Medulla oblongata (tissue), 1 donor: ENCODE measurements around the gene SMYD5.

Source experiments
- DNase-seq: peaks from one replicate; pipeline ENCODE4 v3.0.0-alpha.2; 2015; ENCODE audit errors: extremely low spot score

The SMYD5 gene

DNA sequence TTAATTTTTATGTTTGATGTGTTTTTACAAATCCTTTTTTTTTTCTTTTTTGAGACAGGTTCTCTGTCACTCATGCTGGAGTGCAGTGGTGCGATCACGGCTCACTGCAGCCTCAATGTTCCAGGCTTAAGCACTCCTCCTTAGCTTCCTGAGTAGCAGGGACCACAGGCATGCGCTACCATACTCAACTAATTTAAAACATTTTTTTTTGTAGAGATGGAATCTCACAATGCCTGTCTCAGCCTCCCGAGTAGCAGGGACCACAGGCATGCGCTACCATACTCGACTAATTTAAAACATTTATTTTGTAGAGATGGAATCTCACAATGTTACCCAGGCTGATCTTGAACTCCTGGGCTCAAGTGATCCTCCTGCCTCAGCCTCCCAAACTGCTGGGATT, 8.4 kb upstream of the SMYD5 start:
- DNase-seq, result no peak

DNA sequence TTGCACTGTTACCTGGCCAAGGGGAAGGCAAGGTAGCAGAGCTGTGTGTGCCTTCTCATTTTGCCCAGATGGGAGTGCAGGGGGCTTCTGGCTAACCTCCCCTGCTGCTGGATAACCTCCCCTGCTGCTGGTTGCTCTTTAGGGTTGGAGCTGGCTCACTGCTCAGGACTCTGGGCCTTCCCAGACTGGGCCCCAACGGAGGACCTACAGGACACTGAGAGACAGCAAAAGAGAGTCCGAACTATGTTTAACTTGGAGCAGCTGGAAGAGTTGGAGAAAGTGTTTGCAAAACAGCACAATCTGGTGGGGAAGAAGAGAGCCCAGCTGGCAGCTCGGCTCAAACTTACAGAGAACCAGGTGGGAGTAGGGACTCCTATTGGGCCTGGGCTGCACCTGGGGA, 5.8 kb upstream of the SMYD5 start:
- no peak for DNase-seq

DNA sequence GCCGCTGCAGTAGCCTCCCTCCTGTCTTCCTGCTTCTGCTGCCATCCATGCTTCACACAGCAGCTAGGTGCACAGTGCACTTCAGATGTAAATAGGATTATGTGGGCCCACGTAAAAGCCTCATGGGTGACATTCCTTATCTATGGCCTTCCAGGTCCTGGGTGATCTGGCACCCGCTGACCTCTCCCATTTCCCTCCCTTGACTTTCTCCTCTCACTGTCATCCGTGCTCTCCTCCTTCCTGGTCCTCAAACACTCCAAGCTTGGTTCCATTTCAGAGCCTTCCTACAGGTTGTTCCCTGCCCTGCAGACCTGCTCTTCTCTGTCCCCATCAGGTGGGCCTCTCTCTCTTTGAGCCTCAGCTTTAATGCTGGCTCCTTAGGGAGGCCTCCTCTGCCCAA, 4.0 kb upstream of the SMYD5 start:
- DNase-seq, result no peak

DNA sequence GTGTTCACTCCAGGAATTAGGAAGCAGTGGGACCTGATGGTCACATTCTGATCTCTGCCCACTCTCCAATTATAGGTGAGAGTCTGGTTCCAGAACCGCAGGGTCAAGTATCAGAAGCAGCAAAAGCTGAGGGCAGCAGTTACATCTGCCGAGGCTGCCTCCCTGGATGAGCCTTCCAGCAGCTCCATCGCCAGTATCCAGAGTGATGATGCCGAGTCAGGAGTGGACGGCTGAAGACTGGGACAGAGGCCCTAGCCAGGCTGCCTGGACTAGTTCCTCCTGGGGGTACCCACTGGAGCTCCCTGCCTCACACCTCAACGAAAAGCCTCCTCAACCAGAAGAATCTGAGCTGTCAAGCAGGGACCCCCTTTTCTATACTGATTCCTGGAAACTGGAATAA, 3.3 kb upstream of the SMYD5 start:
- DNase-seq, result no peak

DNA sequence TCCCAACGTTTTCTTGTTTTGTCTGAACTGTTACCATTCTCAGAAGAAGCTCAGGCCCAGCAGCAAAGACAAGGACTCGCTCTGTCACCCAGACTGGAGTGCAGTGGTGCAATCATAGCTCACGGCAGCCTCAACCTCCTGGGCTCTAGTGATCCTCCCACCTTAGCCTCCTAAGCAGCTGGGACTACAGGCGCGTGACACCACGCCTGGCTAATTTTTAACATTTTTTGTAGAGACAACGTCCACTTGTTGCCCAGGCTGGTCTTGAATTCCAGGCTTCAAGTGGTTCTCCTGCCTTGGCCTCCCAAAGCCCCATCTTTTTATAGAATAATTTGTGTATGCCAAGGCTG, 2.0 kb upstream of the SMYD5 start:
- no peak for DNase-seq

DNA sequence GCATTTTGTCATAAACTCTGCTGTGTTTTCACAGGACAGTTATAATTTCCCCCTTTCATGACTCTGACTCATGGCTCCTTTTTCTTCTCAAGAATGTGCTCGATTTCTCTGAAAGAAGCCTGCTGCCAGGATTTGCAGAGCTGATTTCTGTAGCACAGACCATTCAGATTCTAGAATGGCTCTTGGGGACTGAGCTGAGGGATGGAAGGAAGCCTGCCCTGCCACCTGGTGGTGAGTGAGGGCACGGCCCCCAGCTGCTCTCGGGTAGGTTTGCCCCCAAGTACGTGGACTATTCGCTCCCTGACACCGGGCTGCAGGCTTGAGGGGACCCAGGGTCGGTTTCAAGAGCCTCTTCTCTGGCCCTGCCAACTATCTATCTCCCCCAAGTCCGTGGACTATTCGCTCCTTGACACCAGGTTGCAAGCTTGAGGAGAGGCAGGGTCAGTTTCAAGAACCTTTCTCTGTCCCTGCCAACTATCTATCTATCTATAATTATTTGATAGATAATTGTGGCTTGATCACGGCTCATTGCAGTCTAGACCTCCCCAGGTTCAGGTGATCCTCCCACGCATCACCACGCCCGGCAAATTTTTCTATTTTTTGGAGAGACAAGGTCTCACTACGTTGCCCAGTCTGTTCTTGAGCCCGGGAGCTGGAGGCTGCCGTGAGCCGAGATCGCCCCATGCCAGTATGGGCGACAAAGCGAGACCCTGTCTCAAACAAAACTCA, 1.4 kb upstream of the SMYD5 start:
- peak; percentile 74 for DNase-seq

DNA sequence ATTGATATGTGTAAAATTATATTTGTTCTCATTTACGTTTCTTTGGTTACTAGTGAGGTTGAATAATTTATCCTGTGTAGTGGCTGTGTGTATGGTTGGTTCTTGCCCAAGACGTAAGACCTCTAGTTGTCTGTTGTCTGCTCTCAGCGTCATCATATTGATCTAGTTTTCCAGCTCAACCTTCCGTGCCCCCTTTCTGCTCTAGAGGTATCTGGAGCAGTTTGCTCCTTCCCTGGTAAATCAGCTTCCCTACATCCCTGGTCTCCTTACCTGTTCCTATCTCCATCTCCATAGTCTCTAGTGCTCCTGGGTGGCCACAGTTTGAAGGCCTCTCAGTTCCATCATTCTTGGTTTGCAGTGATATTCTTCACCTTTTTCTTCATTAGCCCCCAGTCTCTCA, 1.2 kb downstream of the SMYD5 start:
- DNase-seq, result no peak

DNA sequence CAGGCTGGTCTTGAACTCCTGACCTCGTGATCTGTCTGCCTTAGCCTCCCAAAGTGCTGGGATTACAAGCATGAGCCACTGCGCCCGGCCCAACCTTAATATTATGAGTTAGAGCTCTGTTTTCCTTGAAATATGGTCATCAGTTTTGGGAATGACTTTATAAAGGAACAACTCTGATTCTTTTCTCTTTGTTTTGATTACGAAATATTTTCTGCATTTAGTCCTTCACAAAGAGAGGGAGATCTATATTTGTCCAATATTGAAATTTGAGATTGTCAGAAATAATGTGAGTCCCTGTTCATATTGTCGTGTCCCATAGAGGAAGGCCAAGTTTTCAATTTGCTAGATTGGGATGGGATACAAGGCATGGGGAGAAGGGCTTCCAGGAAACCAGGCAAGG, 3.1 kb downstream of the SMYD5 start:
- DNase-seq, result no peak

DNA sequence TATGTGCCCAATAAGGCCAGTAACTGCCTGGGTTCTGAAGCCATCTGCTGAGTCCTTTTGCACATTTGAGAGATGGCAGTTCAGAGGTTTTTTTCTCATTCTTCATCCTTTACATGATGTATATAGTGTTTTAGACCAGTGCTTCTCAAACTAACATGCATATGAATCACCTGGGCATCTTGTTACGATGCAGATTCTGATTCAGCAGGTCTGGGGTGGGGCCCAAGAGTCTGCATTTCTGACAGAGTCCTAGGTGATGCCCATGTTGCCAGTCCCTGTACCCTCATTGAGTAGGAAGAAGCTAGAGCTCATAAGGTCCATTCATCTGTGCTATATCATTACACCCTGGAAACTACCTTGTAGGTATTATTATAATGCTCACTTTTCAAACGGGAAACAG, 3.8 kb downstream of the SMYD5 start:
- no peak for DNase-seq

DNA sequence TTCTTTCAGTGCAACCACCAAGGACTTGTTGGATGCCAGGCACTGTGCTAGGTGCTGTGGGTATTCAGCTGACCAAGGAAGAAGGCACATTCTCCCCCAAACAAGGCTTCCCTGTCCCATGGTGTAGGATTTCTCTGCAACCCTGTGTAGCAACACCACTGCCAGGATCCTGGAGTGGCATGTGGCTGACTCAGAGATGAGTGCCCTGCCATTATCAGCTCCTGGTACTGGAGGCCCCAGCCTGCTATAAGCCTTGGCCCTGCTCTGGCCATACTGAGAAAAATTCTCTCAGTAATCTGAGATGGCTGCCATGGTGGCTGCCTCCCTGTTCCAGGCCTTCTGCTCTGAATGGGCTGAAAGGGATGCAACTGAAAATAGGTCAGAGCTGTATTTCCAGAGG, 4.3 kb downstream of the SMYD5 start:
- DNase-seq, result no peak

DNA sequence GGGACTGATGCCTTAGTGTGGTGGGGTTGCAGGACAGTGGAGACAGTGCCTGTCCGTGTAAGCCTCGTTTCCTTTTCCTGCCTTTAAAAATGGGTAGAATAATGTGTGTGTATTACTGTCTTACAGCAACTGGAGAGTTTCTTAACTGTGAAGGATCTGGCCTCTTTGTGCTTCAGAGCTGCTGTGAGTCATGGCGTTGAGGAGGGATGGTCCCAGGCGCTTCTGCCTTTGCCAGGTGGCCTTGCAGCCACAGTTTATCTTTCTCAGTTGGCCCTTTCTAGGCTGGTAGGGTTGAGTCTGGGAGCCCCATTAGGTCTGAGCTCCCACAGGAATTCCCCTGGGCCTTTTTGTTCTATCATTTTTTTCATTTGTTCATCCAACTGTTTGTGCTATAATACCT, 9.8 kb downstream of the SMYD5 start:
- no peak for DNase-seq

DNA sequence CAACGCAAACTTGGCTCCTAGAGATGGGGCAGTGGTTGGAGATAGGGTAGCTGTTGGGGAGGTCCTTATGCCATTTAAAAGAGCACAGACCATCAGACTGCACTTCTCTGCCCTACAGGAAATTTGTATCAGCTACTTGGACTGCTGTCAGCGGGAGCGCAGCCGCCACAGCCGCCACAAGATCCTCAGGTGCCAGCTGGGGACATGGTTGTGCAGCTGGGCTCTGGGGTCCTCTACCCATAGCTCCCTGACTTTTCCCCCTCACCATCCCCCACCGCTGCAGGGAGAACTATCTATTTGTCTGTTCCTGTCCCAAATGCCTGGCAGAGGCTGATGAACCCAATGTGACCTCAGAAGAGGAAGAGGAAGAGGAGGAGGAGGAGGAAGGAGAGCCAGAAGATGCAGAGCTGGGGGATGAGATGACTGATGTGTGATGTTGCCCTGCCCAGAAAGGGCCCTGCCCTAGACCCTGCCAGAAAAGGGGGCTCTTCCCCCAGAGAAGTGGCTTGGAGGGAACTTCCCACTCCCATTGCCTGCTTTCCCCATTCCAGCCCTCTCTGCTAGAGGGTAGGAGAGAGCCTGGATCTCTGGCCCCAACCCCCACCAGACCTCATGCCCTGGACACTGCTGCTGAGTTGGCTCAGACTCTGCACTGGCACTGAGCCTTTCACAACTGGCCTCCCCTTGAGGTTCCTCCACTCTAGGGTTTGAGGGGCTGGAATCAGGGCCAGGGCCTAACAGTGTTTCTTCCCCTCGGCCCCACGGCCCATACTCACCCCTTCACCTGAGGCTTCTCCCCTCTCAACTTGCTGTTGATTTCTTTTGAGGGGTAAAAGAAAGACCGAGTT, 11.7 kb downstream of the SMYD5 start:
- no peak for DNase-seq

DNA sequence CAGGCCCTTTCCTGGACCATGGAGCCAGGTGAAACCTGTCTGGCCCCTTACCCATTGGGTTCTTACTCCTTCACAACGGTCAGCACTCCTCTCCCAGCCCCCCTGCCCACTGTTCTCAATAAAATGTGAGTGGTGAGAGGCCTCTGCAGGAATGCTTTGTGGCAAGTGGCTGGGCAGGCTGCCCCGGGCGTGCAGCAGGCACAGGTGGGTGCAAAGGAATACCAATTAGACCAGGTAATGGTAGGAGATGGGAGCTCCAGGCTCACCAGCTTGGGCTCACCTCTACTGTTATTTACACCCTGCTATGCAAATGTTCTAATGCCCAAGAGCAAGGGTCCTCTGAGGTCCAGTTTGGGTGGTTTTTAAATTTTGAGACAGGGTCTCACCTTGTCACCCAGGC, 13.0 kb downstream of the SMYD5 start:
- DNase-seq, result no peak

DNA sequence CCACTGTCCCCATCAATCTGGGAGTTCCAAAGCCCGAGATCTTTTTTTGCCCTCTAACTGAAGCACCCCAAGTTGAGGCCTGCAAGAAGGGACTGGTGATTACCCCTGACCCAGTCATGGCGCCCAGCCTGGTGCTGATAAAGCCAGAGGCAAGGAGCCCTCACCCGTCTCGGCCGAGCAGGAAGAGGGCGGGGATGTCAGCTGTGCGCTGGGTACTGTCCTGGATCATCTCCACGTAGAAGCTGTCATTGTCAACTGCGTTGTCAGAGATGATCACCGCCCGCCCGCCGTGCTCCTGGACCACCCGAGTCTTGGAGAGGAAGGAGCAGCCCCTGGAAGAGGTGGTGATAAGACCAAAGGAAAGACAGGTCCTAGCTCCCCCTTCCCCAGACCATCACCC, 14.6 kb downstream of the SMYD5 start:
- no peak for DNase-seq

DNA sequence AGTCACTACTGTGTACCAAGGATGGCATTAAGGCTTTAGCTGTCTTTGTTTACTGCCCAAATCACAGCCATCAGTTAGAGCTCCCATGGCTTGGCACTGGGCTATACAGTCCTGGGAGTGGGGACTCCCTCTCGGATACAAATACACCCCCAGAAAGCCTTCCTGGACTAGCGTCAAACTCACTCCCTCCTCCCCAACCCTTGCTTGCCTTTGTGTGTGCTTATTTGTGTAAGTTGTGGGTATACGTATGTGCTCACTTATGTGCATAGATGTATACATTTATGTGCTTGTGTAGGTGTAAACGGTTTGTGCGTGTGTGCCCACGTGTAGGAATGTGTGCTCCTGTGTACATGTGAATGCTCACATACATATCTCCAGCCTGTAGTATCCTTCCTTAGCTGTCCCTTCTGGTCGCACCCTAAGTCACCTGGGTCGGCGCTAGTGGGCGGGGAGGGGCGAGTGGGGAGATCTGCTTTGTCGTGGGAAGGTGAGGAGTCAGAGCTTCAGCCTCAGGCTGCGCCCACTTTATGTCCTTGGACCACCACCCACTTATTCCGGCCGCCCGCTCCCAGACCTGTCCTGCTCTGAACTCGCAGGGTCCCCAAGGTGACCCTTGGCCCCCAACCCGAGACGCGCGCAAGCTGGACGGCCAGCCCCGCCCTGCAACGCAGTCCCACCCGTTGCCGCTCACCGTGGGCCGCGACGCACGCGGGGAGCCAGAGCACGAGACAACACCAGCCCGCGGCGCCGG, 18.5 kb downstream of the SMYD5 start:
- DNase-seq, result no peak

DNA sequence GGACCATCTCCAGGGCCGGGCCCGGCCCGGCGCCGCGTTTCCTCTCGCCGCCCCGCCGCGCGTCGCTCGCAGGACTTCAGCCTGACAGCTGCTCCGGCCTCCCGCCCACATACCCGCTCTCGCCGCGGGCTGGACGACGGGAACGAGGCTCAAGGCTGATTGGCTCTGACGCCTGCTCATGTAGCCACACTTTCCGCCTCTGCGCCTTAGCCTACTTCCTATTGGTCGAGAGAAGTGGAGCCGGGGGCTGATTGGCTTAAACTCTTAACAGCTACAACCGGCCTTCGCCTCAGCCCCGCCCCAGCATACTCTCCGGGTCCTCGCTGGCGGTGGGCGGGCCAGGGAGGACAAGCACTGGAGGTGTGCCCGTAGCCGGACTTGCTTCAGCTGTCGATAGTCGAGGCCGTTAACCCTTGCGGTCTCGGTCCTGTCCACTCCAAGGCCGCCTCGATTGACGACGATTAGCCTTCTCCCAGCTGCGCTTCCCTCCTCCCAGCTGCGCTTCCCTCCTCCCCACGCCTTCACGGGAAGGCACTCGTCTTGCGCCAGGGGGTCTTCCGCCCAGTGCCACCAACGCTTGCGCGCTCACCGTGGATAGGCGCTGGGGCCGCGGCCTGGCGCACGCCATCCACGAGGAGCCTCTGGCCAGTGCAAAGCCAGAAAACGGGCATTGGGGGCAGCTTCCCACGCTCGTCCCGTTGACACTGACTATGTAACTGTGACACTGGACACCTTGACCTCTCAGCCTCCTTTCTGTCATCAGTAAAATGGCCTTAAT, 19.3 kb downstream of the SMYD5 start, which contains the start of gene PRADC1:
Gene PRADC1 (minus strand): TSS at position 86 of the 778 bp plus-strand sequence. CDS start 79 bp downstream, at position 7.
- peak; percentile 100 for DNase-seq

DNA sequence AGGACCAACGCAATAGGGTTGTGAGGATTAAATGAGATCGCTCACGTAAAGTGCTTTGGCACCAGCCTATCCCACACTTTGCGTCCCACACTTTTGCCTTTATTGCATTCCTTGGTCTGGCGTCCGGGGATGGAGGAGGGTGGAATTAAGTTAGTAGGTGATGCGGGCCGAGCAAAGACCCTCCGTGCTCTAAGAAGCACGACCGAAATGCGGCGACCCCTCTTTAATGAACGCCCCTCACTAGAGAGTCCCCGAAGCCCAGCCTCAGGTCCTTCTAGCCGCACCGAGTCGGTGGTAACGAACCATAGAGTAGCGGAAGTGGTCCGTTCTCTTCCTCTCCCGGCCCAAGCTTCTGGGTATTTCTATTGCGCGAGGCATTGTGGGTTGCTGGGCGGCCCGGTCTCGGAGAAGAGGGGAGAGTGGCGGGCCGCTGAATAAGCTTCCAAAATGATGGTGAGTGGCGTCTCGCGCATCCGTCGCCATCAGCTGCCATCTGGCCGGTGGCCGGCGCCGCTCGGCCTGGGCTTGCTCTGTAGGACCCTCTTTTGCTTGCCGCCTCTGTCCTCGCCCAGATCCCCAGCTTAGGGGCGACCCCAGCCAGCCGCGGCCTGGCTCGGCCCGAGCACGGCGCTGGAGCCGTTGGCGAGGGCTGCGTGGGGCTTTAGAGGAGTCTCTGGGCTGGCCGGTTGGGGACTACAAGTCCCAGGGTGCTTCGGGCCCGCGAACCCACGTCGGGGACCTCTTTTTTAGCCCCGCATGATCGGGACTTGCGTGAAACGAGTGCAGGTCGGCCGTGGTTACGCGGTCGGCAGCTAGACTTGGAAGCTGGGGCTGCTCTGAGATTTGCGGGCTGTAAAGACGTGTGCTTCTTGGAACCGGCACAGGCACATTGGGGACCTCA, 20.1 kb downstream of the SMYD5 start, which contains the start of gene CCT7:
Gene CCT7 (plus strand): TSS at position 377 of the 901 bp plus-strand sequence. CDS start 71 bp downstream, at position 448.
- DNase-seq, result peak; percentile 97

DNA sequence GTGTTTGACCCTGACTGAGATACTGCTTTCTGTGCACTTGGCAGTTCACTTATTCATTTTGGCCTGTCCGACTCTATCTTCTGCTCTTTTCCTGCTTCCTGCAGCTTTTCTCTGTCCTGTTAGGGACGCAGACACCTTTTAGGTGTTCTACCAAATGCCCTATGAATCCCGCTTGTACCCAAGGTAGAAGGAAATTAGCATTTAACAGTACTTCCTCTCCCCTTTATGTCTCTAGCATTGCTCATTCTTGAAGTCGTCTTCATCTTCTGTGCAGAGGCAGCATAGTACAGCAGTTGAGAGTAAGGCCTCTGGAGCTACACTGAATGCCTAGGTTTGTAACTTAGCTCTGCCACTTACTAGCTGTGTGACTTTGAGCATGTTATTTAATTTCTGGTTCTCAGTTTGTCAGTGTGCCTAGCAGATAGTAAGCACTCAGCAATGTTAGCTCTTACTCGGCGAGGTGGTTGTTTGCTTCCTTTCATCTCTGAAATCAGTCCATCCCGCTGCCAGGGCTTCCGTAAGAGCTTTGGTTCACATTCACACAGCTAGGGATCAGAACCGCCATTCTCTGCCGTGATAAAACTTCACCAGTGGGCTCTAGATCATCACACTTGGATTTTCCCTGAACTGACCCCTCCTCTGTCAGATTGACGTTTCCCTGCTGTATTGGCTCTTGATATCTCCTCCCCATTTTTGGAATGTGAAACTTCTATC, 21.4 kb downstream of the SMYD5 start:
- DNase-seq, result no peak

DNA sequence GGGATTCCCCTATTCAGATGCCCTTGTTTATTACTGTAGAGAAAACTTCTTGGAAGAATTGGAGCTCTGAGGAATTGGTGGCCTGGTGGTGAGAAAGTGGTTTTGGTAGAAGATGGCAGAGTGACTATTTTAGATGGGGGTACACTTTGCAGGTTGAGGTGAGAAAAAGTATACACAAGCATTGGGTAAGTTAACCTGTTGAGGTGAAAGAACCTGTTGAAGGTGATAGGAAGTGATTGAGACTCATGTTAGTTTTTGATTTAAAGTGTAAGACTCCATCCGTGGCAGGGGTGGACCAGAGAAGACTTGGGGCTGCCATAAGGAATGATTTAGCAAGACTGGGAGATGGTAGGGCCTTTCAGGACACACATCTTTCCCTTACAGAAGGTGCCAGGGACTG, 23.1 kb downstream of the SMYD5 start:
- DNase-seq, result no peak

DNA sequence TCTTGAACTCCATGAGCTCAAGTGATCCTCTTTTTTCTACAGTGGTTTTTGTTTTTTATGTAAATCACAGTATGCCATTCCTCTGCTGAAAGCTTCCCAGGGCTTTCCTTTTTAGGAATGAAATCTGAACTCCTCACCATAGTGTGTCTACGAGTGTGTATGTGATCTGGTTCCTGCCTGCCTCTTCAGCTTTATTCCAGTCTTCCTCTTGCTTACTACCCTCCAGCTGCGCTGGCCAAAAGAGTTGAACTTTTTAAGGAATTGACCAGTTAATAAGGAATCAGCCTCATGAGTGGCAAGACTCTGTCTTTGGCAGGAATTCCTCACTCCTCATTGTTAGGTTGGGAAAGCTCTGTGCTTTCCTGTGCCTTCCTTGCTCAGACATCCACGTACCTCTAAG, 24.1 kb downstream of the SMYD5 start:
- DNase-seq, result no peak
